Tibial nerve (tissue), 4 donors: Measurements from ENCODE around the gene RPP30.

ENCODE experiments used
- EP300 ChIP-seq, 2 donors: sonication (generic); formaldehyde crosslinking; IDR thresholded peaks; one replicate each; pipeline ENCODE4 v1.6.1; 2017; ENCODE audit warnings: antibody characterized with exemption in 2 of 2, mild to moderate bottlenecking in 1 of 2
- POLR2A ChIP-seq, 2 donors: fragments of 450-650 bp; IDR thresholded peaks; one replicate each; pipeline ENCODE4 v1.6.1; 2017; ENCODE audit warnings: antibody characterized with exemption in 2 of 2, mild to moderate bottlenecking in 2 of 2, moderate library complexity in 2 of 2
- TF ChIP-seq, protein P1 (sequence below), 5 experiments: fragments of 200-600 bp in 3 of 5; fragments of 450-650 bp in 2 of 5; sonication (generic) in 3 of 5; IDR thresholded peaks; one replicate each; pipeline ENCODE4 v1.5.1; 2016 to 2019; ENCODE audit warnings: antibody characterized with exemption in 5 of 5, mild to moderate bottlenecking in 3 of 5, moderate library complexity in 2 of 5

GRCh38 chr10:90914992-90915765 lies 43.4 kb downstream of the RPP30 start:
- TF ChIP-seq, protein P1, sequence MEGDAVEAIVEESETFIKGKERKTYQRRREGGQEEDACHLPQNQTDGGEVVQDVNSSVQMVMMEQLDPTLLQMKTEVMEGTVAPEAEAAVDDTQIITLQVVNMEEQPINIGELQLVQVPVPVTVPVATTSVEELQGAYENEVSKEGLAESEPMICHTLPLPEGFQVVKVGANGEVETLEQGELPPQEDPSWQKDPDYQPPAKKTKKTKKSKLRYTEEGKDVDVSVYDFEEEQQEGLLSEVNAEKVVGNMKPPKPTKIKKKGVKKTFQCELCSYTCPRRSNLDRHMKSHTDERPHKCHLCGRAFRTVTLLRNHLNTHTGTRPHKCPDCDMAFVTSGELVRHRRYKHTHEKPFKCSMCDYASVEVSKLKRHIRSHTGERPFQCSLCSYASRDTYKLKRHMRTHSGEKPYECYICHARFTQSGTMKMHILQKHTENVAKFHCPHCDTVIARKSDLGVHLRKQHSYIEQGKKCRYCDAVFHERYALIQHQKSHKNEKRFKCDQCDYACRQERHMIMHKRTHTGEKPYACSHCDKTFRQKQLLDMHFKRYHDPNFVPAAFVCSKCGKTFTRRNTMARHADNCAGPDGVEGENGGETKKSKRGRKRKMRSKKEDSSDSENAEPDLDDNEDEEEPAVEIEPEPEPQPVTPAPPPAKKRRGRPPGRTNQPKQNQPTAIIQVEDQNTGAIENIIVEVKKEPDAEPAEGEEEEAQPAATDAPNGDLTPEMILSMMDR (IDR thresholded peaks at IDR 0.05) = no peak
- TF ChIP-seq POLR2A (IDR thresholded peaks at IDR 0.05) (no peak), EP300 (IDR thresholded peaks at IDR 0.05) (no peak)
